SK-N-SH treated with all-trans-retinoic acid at 6 μM for 48 hours (cell line): ENCODE data around the gene PRKCE.

Source experiments
- ATAC-seq: fragments of 200-7000 bp; cut with Tn5 transposase; 3 replicates; pipeline ENCODE4 v1.9.1; 2020; ENCODE audit warnings: mild to moderate bottlenecking, moderate library complexity
- ARNTL ChIP-seq: fragments of 450-650 bp; formaldehyde crosslinking; IDR thresholded peaks from 2 replicates; pipeline ENCODE4 v1.5.0; 2020; ENCODE audit warnings: low read depth, mild to moderate bottlenecking, moderate library complexity, borderline replicate concordance
- BACH2 ChIP-seq: fragments of 250-450 bp; sonication (Bioruptor Pico); IDR thresholded peaks from 2 replicates; pipeline ENCODE4 v1.9.0; 2021; ENCODE audit warnings: mild to moderate bottlenecking, borderline replicate concordance
- CSDC2 ChIP-seq: fragments of 250-450 bp; sonication (Bioruptor Pico); IDR thresholded peaks from 2 replicates; pipeline ENCODE4 v1.5.0; 2020; ENCODE audit warnings: mild to moderate bottlenecking, moderate library complexity
- CSRNP3 ChIP-seq: fragments of 250-450 bp; sonication (Bioruptor Pico); IDR thresholded peaks from 2 replicates; pipeline ENCODE4 v1.5.1; 2021; ENCODE audit warnings: mild to moderate bottlenecking, moderate library complexity
- ESRRG ChIP-seq: fragments of 250-450 bp; sonication (Bioruptor Pico); IDR thresholded peaks from 2 replicates; pipeline ENCODE4 v1.6.1; 2021; ENCODE audit warnings: mild to moderate bottlenecking
- GLIS3 ChIP-seq: fragments of 250-450 bp; sonication (Bioruptor Pico); IDR thresholded peaks from 2 replicates; pipeline ENCODE4 v1.5.0; 2020; ENCODE audit warnings: mild to moderate bottlenecking, moderate library complexity
- PATZ1 ChIP-seq: fragments of 250-450 bp; sonication (Bioruptor Pico); IDR thresholded peaks from 2 replicates; pipeline ENCODE4 v1.8.0; 2020; ENCODE audit warnings: mild to moderate bottlenecking, moderate library complexity, borderline replicate concordance
- PPARA ChIP-seq: fragments of 250-450 bp; sonication (Bioruptor Pico); IDR thresholded peaks from 2 replicates; pipeline ENCODE4 v1.5.0; 2020; ENCODE audit warnings: mild to moderate bottlenecking, borderline replicate concordance
- RARB ChIP-seq: fragments of 250-450 bp; sonication (Bioruptor Pico); IDR thresholded peaks from 2 replicates; pipeline ENCODE4 v1.8.0; 2021; ENCODE audit warnings: mild to moderate bottlenecking, moderate library complexity
- SNAI2 ChIP-seq: fragments of 250-450 bp; sonication (Bioruptor Pico); IDR thresholded peaks from 2 replicates; pipeline ENCODE4 v1.5.0; 2020; ENCODE audit warnings: mild to moderate bottlenecking, moderate library complexity
- TCF4 ChIP-seq: fragments of 250-450 bp; sonication (Bioruptor Pico); IDR thresholded peaks from 2 replicates; pipeline ENCODE4 v1.8.0; 2021; ENCODE audit warnings: mild to moderate bottlenecking, moderate library complexity, borderline replicate concordance
- ZC3H10 ChIP-seq: fragments of 250-450 bp; sonication (Bioruptor Pico); IDR thresholded peaks from 2 replicates; pipeline ENCODE4 v1.5.1; 2021; ENCODE audit warnings: mild to moderate bottlenecking, moderate library complexity
- ZFP3 ChIP-seq: fragments of 250-450 bp; sonication (Bioruptor Pico); IDR thresholded peaks from 2 replicates; pipeline ENCODE4 v1.5.0; 2020; ENCODE audit warnings: mild to moderate bottlenecking, moderate library complexity
- ZFP30 ChIP-seq: fragments of 450-650 bp; formaldehyde crosslinking; IDR thresholded peaks from 2 replicates; pipeline ENCODE4 v1.5.0; 2022; ENCODE audit warnings: mild to moderate bottlenecking, moderate library complexity
- ZNF565 ChIP-seq: fragments of 450-650 bp; formaldehyde crosslinking; conservative IDR thresholded peaks from 2 replicates; pipeline ENCODE4 v1.5.0; 2020; ENCODE audit warnings: low read depth, mild to moderate bottlenecking, moderate library complexity
- ZNF70 ChIP-seq: fragments of 450-650 bp; formaldehyde crosslinking; IDR thresholded peaks from 2 replicates; pipeline ENCODE4 v1.5.0; 2020; ENCODE audit warnings: mild to moderate bottlenecking, moderate library complexity
- TF ChIP-seq, protein P1 (sequence below): fragments of 250-450 bp; sonication (Bioruptor Pico); IDR thresholded peaks from 2 replicates; pipeline ENCODE4 v1.8.0; 2021; ENCODE audit warnings: low read depth, mild to moderate bottlenecking, moderate library complexity, borderline replicate concordance
- TF ChIP-seq, protein P2 (sequence below): fragments of 250-450 bp; sonication (Bioruptor Pico); IDR thresholded peaks from 2 replicates; pipeline ENCODE4 v1.5.0; 2020; ENCODE audit warnings: mild to moderate bottlenecking, moderate library complexity
- TF ChIP-seq, protein P3 (sequence below): fragments of 250-450 bp; sonication (Bioruptor Pico); IDR thresholded peaks from 2 replicates; pipeline ENCODE4 v1.5.1; 2020; ENCODE audit warnings: low read depth, mild to moderate bottlenecking, moderate library complexity

The PRKCE gene

GRCh38 chr2:45919160-45919650, 267.7 kb downstream of the PRKCE start:
- no peak for TF ChIP-seq CSDC2 (CRISPR knock-in tag)
- no peak for TF ChIP-seq RARB (CRISPR knock-in tag)
- TF ChIP-seq CSRNP3 (CRISPR knock-in tag): no peak
- TF ChIP-seq, protein P1, sequence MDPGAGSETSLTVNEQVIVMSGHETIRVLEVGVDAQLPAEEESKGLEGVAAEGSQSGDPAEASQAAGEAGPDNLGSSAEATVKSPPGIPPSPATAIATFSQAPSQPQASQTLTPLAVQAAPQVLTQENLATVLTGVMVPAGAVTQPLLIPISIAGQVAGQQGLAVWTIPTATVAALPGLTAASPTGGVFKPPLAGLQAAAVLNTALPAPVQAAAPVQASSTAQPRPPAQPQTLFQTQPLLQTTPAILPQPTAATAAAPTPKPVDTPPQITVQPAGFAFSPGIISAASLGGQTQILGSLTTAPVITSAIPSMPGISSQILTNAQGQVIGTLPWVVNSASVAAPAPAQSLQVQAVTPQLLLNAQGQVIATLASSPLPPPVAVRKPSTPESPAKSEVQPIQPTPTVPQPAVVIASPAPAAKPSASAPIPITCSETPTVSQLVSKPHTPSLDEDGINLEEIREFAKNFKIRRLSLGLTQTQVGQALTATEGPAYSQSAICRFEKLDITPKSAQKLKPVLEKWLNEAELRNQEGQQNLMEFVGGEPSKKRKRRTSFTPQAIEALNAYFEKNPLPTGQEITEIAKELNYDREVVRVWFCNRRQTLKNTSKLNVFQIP (CRISPR knock-in tag): no peak
- no peak for TF ChIP-seq PPARA (CRISPR knock-in tag)
- TF ChIP-seq, protein P2, sequence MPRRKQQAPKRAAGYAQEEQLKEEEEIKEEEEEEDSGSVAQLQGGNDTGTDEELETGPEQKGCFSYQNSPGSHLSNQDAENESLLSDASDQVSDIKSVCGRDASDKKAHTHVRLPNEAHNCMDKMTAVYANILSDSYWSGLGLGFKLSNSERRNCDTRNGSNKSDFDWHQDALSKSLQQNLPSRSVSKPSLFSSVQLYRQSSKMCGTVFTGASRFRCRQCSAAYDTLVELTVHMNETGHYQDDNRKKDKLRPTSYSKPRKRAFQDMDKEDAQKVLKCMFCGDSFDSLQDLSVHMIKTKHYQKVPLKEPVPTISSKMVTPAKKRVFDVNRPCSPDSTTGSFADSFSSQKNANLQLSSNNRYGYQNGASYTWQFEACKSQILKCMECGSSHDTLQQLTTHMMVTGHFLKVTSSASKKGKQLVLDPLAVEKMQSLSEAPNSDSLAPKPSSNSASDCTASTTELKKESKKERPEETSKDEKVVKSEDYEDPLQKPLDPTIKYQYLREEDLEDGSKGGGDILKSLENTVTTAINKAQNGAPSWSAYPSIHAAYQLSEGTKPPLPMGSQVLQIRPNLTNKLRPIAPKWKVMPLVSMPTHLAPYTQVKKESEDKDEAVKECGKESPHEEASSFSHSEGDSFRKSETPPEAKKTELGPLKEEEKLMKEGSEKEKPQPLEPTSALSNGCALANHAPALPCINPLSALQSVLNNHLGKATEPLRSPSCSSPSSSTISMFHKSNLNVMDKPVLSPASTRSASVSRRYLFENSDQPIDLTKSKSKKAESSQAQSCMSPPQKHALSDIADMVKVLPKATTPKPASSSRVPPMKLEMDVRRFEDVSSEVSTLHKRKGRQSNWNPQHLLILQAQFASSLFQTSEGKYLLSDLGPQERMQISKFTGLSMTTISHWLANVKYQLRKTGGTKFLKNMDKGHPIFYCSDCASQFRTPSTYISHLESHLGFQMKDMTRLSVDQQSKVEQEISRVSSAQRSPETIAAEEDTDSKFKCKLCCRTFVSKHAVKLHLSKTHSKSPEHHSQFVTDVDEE (CRISPR knock-in tag): no peak
- no peak for TF ChIP-seq GLIS3 (CRISPR knock-in tag)
- no peak for TF ChIP-seq ZFP3 (CRISPR knock-in tag)
- TF ChIP-seq TCF4: no peak
- no peak for TF ChIP-seq ESRRG (CRISPR knock-in tag)
- no peak for TF ChIP-seq ZNF565 (CRISPR knock-in tag)
- TF ChIP-seq ZFP30 (CRISPR knock-in tag): no peak
- TF ChIP-seq ZC3H10 (CRISPR knock-in tag): no peak
- TF ChIP-seq, protein P3, sequence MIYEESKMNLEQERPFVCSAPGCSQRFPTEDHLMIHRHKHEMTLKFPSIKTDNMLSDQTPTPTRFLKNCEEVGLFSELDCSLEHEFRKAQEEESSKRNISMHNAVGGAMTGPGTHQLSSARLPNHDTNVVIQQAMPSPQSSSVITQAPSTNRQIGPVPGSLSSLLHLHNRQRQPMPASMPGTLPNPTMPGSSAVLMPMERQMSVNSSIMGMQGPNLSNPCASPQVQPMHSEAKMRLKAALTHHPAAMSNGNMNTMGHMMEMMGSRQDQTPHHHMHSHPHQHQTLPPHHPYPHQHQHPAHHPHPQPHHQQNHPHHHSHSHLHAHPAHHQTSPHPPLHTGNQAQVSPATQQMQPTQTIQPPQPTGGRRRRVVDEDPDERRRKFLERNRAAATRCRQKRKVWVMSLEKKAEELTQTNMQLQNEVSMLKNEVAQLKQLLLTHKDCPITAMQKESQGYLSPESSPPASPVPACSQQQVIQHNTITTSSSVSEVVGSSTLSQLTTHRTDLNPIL (CRISPR knock-in tag): no peak
- ATAC-seq: no peak

DNA sequence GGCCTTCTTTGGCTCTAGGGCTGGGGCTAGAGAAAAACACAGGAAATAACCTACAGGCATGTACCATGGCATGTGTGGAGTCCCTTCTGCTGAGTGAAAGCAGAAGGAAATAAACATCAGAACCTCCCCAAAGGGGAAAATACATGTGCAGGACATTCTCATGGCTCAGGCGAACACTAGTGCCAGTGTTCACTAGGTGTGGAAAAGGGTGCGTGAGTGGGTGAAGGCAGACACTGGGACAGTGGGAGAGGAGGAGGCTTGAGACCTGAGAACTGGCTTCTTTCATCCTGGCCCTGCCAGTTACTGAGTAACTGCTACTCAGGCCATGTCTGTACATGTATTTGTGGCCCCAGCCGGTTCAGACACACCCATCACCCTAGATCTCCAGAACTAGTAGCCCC, 268.2 kb downstream of the PRKCE start:
- ATAC-seq: no peak
- TF ChIP-seq ZNF70 (no peak), ARNTL (CRISPR knock-in tag) (no peak), SNAI2 (CRISPR knock-in tag) (no peak), TCF4 (no peak)

- no peak for ATAC-seq
- no peak for TF ChIP-seq ZNF70
- TF ChIP-seq, protein P3 (CRISPR knock-in tag): no peak
- no peak for TF ChIP-seq PPARA (CRISPR knock-in tag)
- TF ChIP-seq CSDC2 (CRISPR knock-in tag): no peak
- no peak for TF ChIP-seq ZFP30 (CRISPR knock-in tag)
- TF ChIP-seq BACH2 (CRISPR knock-in tag): no peak
- no peak for TF ChIP-seq ARNTL (CRISPR knock-in tag)
- no peak for TF ChIP-seq ZNF565 (CRISPR knock-in tag)
- TF ChIP-seq ZC3H10 (CRISPR knock-in tag): no peak
- no peak for TF ChIP-seq PATZ1 (CRISPR knock-in tag)
- TF ChIP-seq, protein P2 (CRISPR knock-in tag): no peak
- no peak for TF ChIP-seq CSRNP3 (CRISPR knock-in tag)
- no peak for TF ChIP-seq ESRRG (CRISPR knock-in tag)
- TF ChIP-seq, all 23 proteins: peak for 0
Measured at GRCh38 chr2:45921921-45922320, 270.4 kb downstream of the PRKCE start.
